ENCODE data around the gene KLHL12. TPM values are rescaled to one million over a fixed set of nuclear protein-coding genes. Genes with fewer than 3 reads are reported as not detected.

Gene KLHL12
- total RNA-seq, result 27.7 and 29.2 TPM in 2 replicates

DNA sequence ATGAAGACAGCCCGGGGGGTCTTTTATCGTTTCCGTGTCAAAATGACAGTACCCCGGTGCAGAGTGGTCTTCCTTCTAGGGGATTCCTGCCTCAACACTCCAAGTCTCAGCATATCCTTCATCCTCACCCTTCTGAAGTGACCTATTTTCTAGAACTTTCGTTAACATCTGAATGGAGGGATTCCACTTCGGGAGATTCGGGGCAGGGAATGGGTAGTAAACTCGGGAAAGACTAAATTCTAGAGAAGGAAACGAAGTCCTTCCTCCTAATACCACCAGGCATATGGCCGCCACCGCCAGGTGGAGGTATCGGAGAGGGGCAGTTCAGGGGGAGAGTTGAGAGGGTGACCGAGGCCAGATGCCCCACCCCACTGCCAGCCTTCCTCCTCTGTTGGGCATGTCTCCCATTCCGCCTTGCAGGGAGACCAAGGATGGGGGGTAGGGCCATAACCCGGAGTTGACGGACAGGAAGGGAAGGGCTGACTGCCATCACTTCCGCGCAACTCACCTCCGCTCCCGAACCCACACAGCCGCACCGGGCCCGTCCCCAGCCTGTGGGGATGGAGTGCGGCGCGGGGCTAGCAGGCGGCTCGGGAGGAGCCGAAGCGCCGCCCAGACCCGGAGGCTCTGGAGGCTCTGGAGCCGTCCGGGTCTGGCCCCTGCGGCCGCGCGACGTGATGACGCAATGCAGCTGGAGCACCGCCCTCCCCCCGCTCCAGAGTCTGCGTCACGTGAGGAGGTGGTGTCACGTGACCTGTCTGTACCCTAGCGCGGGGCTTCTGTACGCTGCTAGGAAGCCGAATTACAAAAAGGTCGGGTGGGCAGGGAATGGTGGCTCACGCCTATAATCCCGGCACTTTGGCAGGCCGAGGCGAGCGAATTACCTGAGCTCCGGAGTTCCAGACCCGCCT lies at the start of gene KLHL12:
Gene KLHL12, minus strand, starts transcription at position 654 of the 911 bp plus-strand sequence. CDS start 2,072 bp downstream, outside the sequence.
- peaks cover 26% of the 10 kb centered on the region for H3K4me1 Mint-ChIP-seq (ENCODE audit: low read depth)
- peaks cover 18% of the 10 kb centered on the region for H3K36me3 Mint-ChIP-seq (ENCODE audit: low read depth)
- H3K9me3 Mint-ChIP-seq, result no peaks in the 10 kb centered on the region
- peak within 1 kb of the TSS; percentile 80 for H3K27ac Mint-ChIP-seq
- peak; percentile 93 for DNase-seq (ENCODE audit: low spot score)
- peak within 1 kb of the TSS; percentile 85 for H3K4me3 Mint-ChIP-seq (ENCODE audit: low read depth)
- intact Hi-C loops (cut with micrococcal nuclease), result loop anchor here (1.0 to 2.0 kb wide), 5 partner anchors 32 to 80 kb away; partner anchors contain the start of genes ADIPOR1, RABIF and TMEM183A
- H3K27me3 Mint-ChIP-seq (ENCODE audit: low read depth), result peaks cover 3% of the 10 kb centered on the region

DNA sequence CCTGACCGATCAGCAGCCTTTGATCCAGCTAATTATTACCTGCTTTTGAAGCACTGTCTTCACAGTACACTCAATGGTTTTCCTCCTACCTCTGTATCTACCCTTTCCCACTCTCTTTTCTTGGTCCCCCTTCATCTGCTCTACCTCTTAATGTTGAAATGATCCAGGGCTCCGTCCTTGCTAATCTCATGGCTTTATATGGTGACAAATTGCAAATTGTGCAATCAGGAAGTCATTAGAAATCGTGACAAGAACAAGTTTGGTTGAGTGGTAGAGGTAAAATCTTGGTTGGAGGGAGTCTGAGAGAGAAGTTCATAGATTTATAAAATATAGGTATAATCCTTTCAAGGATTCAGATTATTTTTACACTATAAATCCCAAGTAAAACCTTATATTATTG lies 49.6 kb upstream of the KLHL12 start:
- H3K27ac Mint-ChIP-seq, result no peak overlapping the region
- H3K36me3 Mint-ChIP-seq (ENCODE audit: low read depth), result no peaks in the 10 kb centered on the region
- H3K27me3 Mint-ChIP-seq (ENCODE audit: low read depth), result peaks cover 48% of the 10 kb centered on the region
- no peak for DNase-seq (ENCODE audit: low spot score)
- H3K9me3 Mint-ChIP-seq, result no peaks in the 10 kb centered on the region
- H3K4me3 Mint-ChIP-seq (ENCODE audit: low read depth), result no peak overlapping the region
- intact Hi-C loops (cut with micrococcal nuclease), result no loop called here
- H3K4me1 Mint-ChIP-seq (ENCODE audit: low read depth), result no peaks in the 10 kb centered on the region

DNA sequence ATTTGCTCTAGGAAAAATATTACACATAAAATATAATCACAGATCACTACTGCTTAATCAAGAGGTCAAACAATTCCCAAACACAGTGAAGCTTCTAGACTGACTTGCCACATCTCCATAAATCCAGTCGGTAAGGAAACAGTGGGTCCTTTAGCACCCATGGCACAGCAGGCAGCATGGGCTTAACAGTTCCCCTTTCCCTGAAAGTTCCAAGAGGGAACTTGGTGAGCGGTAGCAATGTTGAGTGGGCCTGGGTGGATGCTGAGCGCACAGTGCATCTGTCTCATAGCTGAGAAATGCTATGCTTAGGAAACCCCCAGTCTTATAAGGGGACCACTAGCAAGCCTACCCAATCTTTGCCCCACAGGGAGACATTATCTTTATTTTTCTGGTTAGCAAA lies 47.8 kb upstream of the KLHL12 start:
- intact Hi-C loops (cut with micrococcal nuclease), result no loop called here
- H3K27ac Mint-ChIP-seq, result no peak overlapping the region

DNA sequence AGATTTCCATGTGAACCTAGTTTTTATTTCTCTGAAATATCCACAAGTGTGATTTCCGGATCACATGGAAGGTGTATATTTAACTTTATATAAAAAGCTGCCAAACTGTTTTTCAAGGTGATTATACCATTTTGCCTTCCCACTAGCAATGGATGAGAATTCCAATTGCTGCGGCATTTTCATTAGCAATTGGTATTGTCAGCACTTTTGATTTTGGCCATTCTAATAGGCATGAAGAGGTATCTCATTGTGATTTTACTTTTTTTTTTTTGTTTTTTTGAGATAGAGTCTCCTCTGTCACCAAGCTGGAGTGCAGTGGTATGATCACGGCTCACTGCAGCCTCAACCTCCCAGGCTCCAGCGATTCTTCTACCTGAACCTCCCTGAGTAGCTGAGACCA lies 45.0 kb upstream of the KLHL12 start:
- Mint-ChIP-seq H3K36me3 (ENCODE audit: low read depth) (no peaks in the 10 kb centered on the region), H3K4me3 (ENCODE audit: low read depth) (no peak overlapping the region), H3K27ac (no peak overlapping the region), H3K4me1 (ENCODE audit: low read depth) (peaks cover 15% of the 10 kb centered on the region), H3K27me3 (ENCODE audit: low read depth) (peaks cover 27% of the 10 kb centered on the region), H3K9me3 (no peaks in the 10 kb centered on the region)
- intact Hi-C loops (cut with micrococcal nuclease), result no loop called here
- no peak for DNase-seq (ENCODE audit: low spot score)

More for the DNA sequence above, 47.8 kb upstream of the KLHL12 start:
- DNase-seq (ENCODE audit: low spot score), result no peak
- Mint-ChIP-seq H3K36me3 (ENCODE audit: low read depth) (no peaks in the 10 kb centered on the region), H3K9me3 (no peaks in the 10 kb centered on the region), H3K27me3 (ENCODE audit: low read depth) (peaks cover 47% of the 10 kb centered on the region), H3K4me1 (ENCODE audit: low read depth) (no peaks in the 10 kb centered on the region), H3K4me3 (ENCODE audit: low read depth) (no peak overlapping the region)

DNA sequence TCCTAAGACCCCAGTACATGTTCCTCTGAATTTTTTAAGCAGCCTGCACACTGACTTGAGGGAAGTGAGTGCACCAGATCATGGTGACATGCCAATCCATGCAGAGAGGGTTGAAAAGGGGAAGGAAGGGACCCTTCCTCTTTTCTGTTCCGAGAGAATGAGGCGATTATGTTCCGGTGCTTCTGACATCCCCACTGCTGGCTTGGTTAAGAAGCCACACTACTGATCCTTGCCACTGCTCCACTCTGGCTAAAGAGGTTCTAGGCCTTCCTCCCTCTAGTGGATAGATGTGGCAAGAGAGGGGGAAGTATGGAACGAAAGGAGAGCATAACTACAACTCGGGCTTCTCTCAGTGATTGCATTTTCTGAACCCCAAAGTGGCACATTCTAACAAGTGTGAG lies 41.9 kb upstream of the KLHL12 start:
- DNase-seq (ENCODE audit: low spot score), result peak; percentile 26
- peak overlapping the region; percentile 41 for H3K4me3 Mint-ChIP-seq (ENCODE audit: low read depth)
- peaks cover 4% of the 10 kb centered on the region for H3K36me3 Mint-ChIP-seq (ENCODE audit: low read depth)
- H3K9me3 Mint-ChIP-seq, result no peaks in the 10 kb centered on the region
- H3K4me1 Mint-ChIP-seq (ENCODE audit: low read depth), result peaks cover 20% of the 10 kb centered on the region
- H3K27me3 Mint-ChIP-seq (ENCODE audit: low read depth), result peaks cover 14% of the 10 kb centered on the region
- intact Hi-C loops (cut with micrococcal nuclease), result loop anchor here (2.0 to 5.0 kb wide), 3 partner anchors 30 to 627 kb away; partner anchors contain the start of genes KLHL12 and UBE2T
- H3K27ac Mint-ChIP-seq, result no peak overlapping the region

DNA sequence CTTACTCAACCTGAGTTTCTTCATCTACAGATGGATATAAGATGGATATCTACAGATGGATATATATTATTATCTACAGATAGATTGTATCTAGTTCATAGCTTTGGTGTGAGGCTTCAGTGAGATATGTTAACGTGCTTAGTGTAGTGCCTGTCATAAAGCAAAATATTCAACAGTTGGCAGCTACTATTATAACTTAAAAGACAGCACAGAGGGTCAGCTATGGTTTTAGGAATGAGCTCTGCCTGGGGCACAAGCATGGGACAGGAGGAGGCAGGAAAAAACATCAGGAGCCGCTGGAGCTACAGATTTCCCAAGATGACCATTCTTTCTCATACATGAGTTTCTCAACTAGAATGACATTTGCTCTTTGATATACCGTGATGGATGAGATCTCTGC lies 41.3 kb upstream of the KLHL12 start:
- no peak for DNase-seq (ENCODE audit: low spot score)
- peaks cover 4% of the 10 kb centered on the region for H3K36me3 Mint-ChIP-seq (ENCODE audit: low read depth)
- H3K27me3 Mint-ChIP-seq (ENCODE audit: low read depth), result peaks cover 10% of the 10 kb centered on the region
- H3K9me3 Mint-ChIP-seq, result no peaks in the 10 kb centered on the region
- no peak overlapping the region for H3K27ac Mint-ChIP-seq
- H3K4me1 Mint-ChIP-seq (ENCODE audit: low read depth), result peaks cover 20% of the 10 kb centered on the region
- intact Hi-C loops (cut with micrococcal nuclease), result loop anchor here (2.0 to 5.0 kb wide), 3 partner anchors 30 to 626 kb away; partner anchors contain the start of genes KLHL12 and UBE2T
- H3K4me3 Mint-ChIP-seq (ENCODE audit: low read depth), result peak overlapping the region; percentile 86

DNA sequence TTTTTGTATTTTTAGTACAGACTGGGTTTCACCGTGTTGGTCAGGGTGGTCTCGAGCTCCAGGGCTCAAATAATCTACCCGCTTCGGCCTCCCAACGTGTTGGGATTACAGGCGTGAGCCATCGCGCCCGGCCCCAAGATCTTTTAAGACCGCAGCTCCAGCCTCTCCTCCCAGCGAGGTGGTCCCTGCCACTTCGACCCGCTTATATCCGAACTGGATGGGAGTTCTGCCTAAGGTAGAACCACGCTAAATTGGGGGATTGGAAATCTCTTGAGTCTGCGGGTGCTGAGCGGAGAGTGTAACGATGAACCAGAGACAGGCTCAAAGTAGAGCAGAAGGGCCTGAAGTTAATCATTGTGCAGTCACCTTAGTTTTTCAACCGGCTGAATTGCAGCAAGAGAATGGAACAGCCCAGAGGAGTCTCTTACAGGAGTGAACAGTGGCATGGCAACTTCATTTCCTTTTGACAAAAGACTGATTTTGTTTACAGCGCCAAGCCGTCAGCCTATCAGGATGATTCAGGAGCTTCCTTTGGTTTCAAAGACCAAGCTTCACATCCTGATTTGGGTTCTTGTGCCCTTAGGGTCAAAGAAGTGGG lies 40.7 kb upstream of the KLHL12 start:
- H3K4me3 Mint-ChIP-seq (ENCODE audit: low read depth), result peak overlapping the region; percentile 86
- intact Hi-C loops (cut with micrococcal nuclease), result loop anchor here (1.0 to 5.0 kb wide), 5 partner anchors 9 to 625 kb away; partner anchors contain the start of genes ADIPOR1, KLHL12, RABIF and UBE2T
- no peaks in the 10 kb centered on the region for H3K9me3 Mint-ChIP-seq

DNA sequence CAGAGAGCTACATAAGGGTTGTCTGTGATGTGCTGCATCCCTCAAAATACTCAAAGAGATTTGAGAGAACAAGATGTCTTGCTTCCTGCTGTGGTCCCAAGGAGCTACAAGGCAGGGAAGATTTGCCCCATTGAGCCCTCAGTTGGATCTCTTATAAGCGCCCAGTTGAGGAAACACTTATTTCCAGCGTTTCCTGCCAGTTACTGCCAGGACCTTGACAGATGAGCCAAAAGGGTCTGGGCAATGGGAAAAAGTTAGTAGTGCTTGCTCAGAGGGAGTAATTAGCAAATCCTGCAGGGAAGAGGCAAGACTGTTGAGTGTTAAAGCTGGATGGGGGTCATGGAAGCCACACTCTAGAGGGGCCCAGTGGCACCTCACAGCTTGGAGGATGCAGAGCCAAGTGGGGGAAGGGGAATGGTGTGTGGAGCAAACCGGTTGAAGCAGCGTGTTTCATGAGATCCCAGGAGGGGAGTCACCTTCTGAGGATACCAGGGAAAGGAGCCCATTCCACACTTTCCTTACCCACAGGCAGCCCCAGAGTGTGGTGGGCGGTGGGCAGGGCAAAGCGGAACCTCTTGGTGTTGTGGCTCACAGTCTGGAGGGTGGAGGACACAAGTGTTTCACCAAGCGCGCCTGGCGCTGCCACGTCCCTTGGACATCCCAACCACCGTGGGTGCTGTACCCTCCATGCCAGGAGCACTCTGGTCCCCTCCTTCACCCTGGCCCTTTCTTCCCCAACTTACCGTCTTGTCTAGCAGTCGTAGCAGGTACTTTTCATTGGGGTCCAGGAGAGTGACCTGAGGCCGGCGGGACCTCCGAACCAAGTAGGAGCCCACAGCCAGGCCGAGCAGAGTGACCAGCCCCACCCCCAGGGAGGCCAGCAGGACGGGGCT lies 39.2 kb upstream of the KLHL12 start:
- intact Hi-C loops (cut with micrococcal nuclease), result loop anchor here (2.0 to 5.0 kb wide), 2 partner anchors 77 to 624 kb away; partner anchors contain the start of genes RABIF and UBE2T
- Mint-ChIP-seq H3K4me3 (ENCODE audit: low read depth) (peak overlapping the region; percentile 76), H3K4me1 (ENCODE audit: low read depth) (peaks cover 20% of the 10 kb centered on the region), H3K36me3 (ENCODE audit: low read depth) (peaks cover 7% of the 10 kb centered on the region), H3K9me3 (no peaks in the 10 kb centered on the region), H3K27ac (peak overlapping the region; percentile 26), H3K27me3 (ENCODE audit: low read depth) (peaks cover 1% of the 10 kb centered on the region)
- no peak for DNase-seq (ENCODE audit: low spot score)

More for the DNA sequence above, 40.7 kb upstream of the KLHL12 start:
- peaks cover 4% of the 10 kb centered on the region for H3K36me3 Mint-ChIP-seq (ENCODE audit: low read depth)
- peak; percentile 23 for DNase-seq (ENCODE audit: low spot score)
- H3K27ac Mint-ChIP-seq, result peak overlapping the region; percentile 79
- H3K27me3 Mint-ChIP-seq (ENCODE audit: low read depth), result peaks cover 7% of the 10 kb centered on the region
- peaks cover 20% of the 10 kb centered on the region for H3K4me1 Mint-ChIP-seq (ENCODE audit: low read depth)

DNA sequence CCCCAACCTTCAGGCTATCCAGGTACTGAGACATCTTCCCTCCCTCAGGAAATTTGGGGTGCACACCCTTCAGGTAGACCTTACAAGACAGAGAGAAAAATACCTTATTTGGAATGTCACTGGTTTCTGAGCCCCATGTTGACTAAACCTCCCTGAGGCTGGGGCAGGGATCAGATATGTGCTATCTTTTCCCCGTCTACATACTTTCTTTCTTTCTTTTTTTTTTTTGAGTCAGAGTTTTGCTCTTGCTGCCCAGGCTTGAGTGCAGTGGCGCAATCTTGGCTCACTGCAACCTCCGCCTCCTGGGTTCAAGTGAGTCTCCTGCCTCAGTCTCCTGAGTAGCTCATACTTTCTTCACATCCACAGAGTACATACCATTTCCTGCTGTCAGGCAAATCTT lies 38.4 kb upstream of the KLHL12 start:
- no peak for DNase-seq (ENCODE audit: low spot score)
- no peaks in the 10 kb centered on the region for H3K9me3 Mint-ChIP-seq
- H3K4me1 Mint-ChIP-seq (ENCODE audit: low read depth), result peaks cover 20% of the 10 kb centered on the region
- H3K27me3 Mint-ChIP-seq (ENCODE audit: low read depth), result peaks cover 1% of the 10 kb centered on the region
- intact Hi-C loops (cut with micrococcal nuclease), result loop anchor here (5.0 kb wide), 1 partner anchor 623 kb away; the partner anchor contains the start of gene UBE2T
- no peak overlapping the region for H3K27ac Mint-ChIP-seq
- peaks cover 7% of the 10 kb centered on the region for H3K36me3 Mint-ChIP-seq (ENCODE audit: low read depth)
- peak overlapping the region; percentile 76 for H3K4me3 Mint-ChIP-seq (ENCODE audit: low read depth)

DNA sequence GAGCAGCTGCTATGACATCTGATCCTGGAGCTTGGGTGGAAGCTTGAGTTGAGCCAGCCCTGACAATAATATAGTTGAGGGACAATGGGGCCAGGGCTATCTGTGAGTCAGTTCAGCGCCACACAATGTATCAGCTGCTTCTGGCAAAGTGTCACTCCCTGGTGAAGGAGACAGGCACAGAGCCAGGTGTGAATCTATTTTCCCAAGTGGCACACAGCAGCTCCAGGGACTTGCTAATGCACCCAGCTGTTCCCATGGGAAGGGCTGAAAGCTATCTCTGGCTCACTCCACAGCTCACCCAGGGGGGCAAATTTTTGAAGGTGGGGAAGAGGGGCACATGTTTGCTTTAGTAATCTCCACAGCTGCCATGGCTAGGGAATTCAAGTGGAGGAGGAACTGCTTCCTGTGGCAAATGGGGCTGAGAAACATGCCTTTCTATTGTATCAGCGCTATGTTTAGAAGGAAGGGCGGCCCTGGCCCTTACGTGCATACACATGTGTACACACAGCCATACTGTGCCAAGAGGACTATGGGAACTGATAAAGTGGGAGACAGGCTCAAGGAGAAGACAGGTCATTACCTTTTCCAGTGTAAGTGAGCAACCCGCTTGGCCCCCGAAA lies 37.9 kb upstream of the KLHL12 start:
- Mint-ChIP-seq H3K4me1 (ENCODE audit: low read depth) (peaks cover 20% of the 10 kb centered on the region), H3K9me3 (no peaks in the 10 kb centered on the region), H3K27me3 (ENCODE audit: low read depth) (peaks cover under 1% of the 10 kb centered on the region), H3K27ac (no peak overlapping the region), H3K4me3 (ENCODE audit: low read depth) (peak overlapping the region; percentile 76), H3K36me3 (ENCODE audit: low read depth) (peaks cover 7% of the 10 kb centered on the region)
- no peak for DNase-seq (ENCODE audit: low spot score)
- intact Hi-C loops (cut with micrococcal nuclease), result loop anchor here (5.0 kb wide), 1 partner anchor 623 kb away; the partner anchor contains the start of gene UBE2T

DNA sequence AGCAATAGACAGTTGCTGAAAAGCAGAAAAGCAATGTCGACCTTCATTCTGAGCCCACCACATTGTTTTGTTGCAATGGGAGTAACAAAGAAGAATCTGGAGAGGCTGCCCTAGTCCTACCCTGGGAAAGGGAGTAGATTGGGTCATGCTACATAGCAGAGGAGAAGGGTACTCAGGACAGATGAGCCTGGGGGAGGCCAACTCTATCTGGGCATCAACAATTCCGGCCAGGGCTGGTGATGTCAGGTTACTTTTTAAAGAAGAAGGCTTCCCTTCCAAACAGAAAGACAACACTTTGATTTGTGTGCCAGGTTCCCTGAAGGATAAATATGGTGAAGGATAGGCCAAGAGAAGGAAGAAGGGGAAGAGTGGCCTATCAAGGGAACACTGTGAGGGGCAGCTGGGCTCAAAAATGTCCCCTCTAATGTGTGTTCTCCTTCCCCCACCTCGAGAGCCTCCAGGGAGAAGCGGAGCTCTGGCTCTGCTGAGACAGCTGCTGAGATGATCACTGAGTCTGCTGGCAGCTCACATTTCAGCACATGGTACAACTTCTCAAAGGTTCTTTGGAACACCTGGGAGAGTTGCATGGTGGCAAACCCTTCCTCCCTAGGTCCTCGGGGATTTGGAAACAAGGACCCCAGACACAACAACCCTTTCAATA lies 34.3 kb upstream of the KLHL12 start:
- DNase-seq (ENCODE audit: low spot score), result no peak
- Mint-ChIP-seq H3K27ac (no peak overlapping the region), H3K36me3 (ENCODE audit: low read depth) (peaks cover 8% of the 10 kb centered on the region), H3K4me1 (ENCODE audit: low read depth) (peaks cover 22% of the 10 kb centered on the region), H3K9me3 (no peaks in the 10 kb centered on the region), H3K27me3 (ENCODE audit: low read depth) (no peaks in the 10 kb centered on the region), H3K4me3 (ENCODE audit: low read depth) (no peak overlapping the region)
- intact Hi-C loops (cut with micrococcal nuclease), result no loop called here
